ENCODE data around the gene RNF19B.

- TF ChIP-seq POLR2AphosphoS5 (IDR thresholded peaks at IDR 0.05; ENCODE audit: borderline replicate concordance, low read depth, low read length), result no peak
- TF ChIP-seq EZH2 (IDR thresholded peaks at IDR 0.05), result no peak
- no peak for TF ChIP-seq FOXP2 (optimal IDR thresholded peaks at IDR 0.05; ENCODE audit: control extremely low read depth, extremely low read length, insufficient read depth)
These were observed 37.2 kb downstream of the RNF19B start for GRCh38 chr1:32927441-32927840.

All from SK-N-MC (cell line).